PC-9 (cell line): ENCODE data around the gene PMS1.

Experiments used
- EZH2 ChIP-seq: fragments of 200-600 bp; sonication (generic); IDR thresholded peaks from 2 replicates; pipeline ENCODE4 v1.8.0; 2017; ENCODE audit warnings: antibody characterized with exemption, low read depth
- TF ChIP-seq, protein P1 (sequence below): fragments of 200-600 bp; sonication (generic); conservative IDR thresholded peaks from 2 replicates; pipeline ENCODE4 v1.6.1; 2017; ENCODE audit warnings: mixed run types, antibody characterized with exemption, mild to moderate bottlenecking, moderate library complexity

DNA sequence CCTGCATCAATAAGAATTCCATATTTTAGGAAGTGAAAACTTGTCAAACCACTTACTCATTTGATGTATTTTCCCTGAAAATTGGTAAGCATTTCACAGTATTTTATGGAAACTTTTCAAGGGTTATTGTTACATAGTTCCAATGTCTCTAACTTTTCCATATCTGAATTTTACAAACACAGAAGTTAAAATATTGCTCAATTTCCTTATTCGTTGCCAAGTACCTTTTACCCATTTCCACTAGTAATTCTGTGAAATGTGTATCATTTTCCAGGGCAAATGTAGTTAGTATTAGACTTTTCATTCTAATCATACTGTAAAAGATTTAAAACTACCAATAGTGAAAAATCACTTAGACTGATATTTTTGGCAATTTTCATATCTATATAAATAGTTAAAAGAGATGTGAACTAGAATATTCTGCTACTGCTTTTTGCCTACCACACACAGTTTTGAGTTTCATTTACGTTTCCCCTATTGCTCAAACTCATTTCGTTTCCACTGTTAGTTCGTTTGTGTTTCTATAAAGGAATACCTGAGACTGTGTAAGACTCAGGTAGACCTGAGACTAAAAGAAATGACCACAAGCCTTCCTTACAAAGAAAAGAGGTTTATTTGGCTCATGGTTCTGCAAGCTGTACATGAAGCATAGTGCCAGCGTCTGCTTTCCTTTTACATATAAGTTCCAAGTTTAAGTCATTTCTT is 86.3 kb downstream of the PMS1 start:
- no peak for TF ChIP-seq EZH2
- TF ChIP-seq, protein P1, sequence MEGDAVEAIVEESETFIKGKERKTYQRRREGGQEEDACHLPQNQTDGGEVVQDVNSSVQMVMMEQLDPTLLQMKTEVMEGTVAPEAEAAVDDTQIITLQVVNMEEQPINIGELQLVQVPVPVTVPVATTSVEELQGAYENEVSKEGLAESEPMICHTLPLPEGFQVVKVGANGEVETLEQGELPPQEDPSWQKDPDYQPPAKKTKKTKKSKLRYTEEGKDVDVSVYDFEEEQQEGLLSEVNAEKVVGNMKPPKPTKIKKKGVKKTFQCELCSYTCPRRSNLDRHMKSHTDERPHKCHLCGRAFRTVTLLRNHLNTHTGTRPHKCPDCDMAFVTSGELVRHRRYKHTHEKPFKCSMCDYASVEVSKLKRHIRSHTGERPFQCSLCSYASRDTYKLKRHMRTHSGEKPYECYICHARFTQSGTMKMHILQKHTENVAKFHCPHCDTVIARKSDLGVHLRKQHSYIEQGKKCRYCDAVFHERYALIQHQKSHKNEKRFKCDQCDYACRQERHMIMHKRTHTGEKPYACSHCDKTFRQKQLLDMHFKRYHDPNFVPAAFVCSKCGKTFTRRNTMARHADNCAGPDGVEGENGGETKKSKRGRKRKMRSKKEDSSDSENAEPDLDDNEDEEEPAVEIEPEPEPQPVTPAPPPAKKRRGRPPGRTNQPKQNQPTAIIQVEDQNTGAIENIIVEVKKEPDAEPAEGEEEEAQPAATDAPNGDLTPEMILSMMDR: no peak
